HG02610 (cell line): ENCODE results near the gene MIA2.
A peak's percentile ranks its signal among the peaks of the same experiment; 100 is the strongest.

Experiments used
- ATAC-seq: cut with Tn5 transposase; IDR thresholded peaks from one replicate; pipeline ENCODE4 v1.9.1; 2021; ENCODE audit warnings: mild to moderate bottlenecking, moderate library complexity; ENCODE audit not compliant: unreplicated experiment

Gene MIA2

GRCh38 chr14:39432619-39433451 is 199.1 kb downstream of the MIA2 start:
- ATAC-seq: peak; percentile 66

GRCh38 chr14:39433452-39433813 is 199.7 kb downstream of the MIA2 start:
- ATAC-seq: no peak

- no peak for ATAC-seq
Measured at GRCh38 chr14:39434401-39434800, 200.7 kb downstream of the MIA2 start.

- no peak for ATAC-seq
Measured at GRCh38 chr14:39435241-39435640, 201.5 kb downstream of the MIA2 start.
